OCI-LY1 (cell line): ENCODE results near the gene NUP210L.

Experiments used
- H2AFZ ChIP-seq: fragments of 200-600 bp; sonication (generic), shearing (Covaris generic); 2 replicates; pipeline ENCODE4 v1.6.0; 2014; ENCODE audit warnings: antibody characterized with exemption, mild to moderate bottlenecking, low read length
- H3F3A ChIP-seq: fragments of 200-600 bp; sonication (generic), shearing (Covaris generic); 2 replicates; pipeline ENCODE4 v1.6.0; 2014; ENCODE audit warnings: mild to moderate bottlenecking, antibody characterized with exemption, low read length, moderate library complexity; ENCODE audit not compliant: insufficient read depth
- H3K27ac ChIP-seq: fragments of 200-600 bp; sonication (generic); 2 replicates; pipeline ENCODE4 v1.5.1; 2014; ENCODE audit warnings: low read length, mixed run types, mild to moderate bottlenecking, low read depth; ENCODE audit not compliant: poor library complexity, severe bottlenecking
- H3K27me3 ChIP-seq: fragments of 200-600 bp; sonication (generic); 2 replicates; pipeline ENCODE4 v1.6.0; 2014; ENCODE audit warnings: antibody characterized with exemption, mild to moderate bottlenecking, low read length, moderate library complexity; ENCODE audit not compliant: insufficient read depth
- H3K36me3 ChIP-seq: fragments of 200-600 bp; sonication (generic); 2 replicates; pipeline ENCODE4 v1.6.1; 2014; ENCODE audit warnings: mild to moderate bottlenecking, antibody characterized with exemption, low read length, moderate library complexity, mixed read lengths; ENCODE audit not compliant: insufficient read depth
- H3K4me1 ChIP-seq: fragments of 200-600 bp; sonication (generic); 2 replicates; pipeline ENCODE4 v1.5.1; 2014; ENCODE audit warnings: mild to moderate bottlenecking, low read length, moderate library complexity; ENCODE audit not compliant: insufficient read depth, severe bottlenecking
- H3K4me2 ChIP-seq: fragments of 200-600 bp; sonication (generic), shearing (Covaris generic); 2 replicates; pipeline ENCODE4 v1.6.1; 2014; ENCODE audit warnings: low read length
- H3K4me3 ChIP-seq: fragments of 200-600 bp; sonication (generic); 2 replicates; pipeline ENCODE4 v1.5.1; 2014; ENCODE audit warnings: low read length, low read depth, mild to moderate bottlenecking, mixed read lengths; ENCODE audit not compliant: poor library complexity, severe bottlenecking
- H3K79me2 ChIP-seq: fragments of 200-600 bp; shearing (Covaris generic); 2 replicates; pipeline ENCODE4 v1.6.1; 2016; ENCODE audit warnings: mixed run types, low read length, mixed read lengths; ENCODE audit not compliant: insufficient read depth
- H3K9ac ChIP-seq: fragments of 200-600 bp; sonication (generic), shearing (Covaris generic); 2 replicates; pipeline ENCODE4 v1.6.1; 2014; ENCODE audit warnings: mild to moderate bottlenecking, low read length, mixed read lengths
- H3K9me2 ChIP-seq: fragments of 200-600 bp; sonication (generic), shearing (Covaris generic); 2 replicates; pipeline ENCODE4 v1.6.1; 2014; ENCODE audit warnings: low read depth, mild to moderate bottlenecking, low read length, mixed read lengths
- H3K9me3 ChIP-seq: fragments of 200-600 bp; shearing (Covaris generic); 2 replicates; pipeline ENCODE4 v1.6.1; 2014; ENCODE audit warnings: low read length, mixed read lengths
- H4K20me1 ChIP-seq: fragments of 200-600 bp; sonication (generic), shearing (Covaris generic); 2 replicates; pipeline ENCODE4 v1.6.0; 2016; ENCODE audit warnings: mild to moderate bottlenecking, low read length; ENCODE audit not compliant: insufficient read depth
- CTCF ChIP-seq: fragments of 200-600 bp; sonication (generic), shearing (Covaris generic); IDR thresholded peaks from 2 replicates; pipeline ENCODE4 v1.5.1; 2017; ENCODE audit warnings: mild to moderate bottlenecking, antibody characterized with exemption, low read length, moderate library complexity, mixed read lengths
- EZH2 ChIP-seq: fragments of 200-600 bp; sonication (generic), shearing (Covaris generic); IDR thresholded peaks from 2 replicates; pipeline ENCODE4 v1.8.0; 2017; ENCODE audit warnings: borderline replicate concordance, mixed run types, mild to moderate bottlenecking, antibody characterized with exemption, low read length, moderate library complexity, mixed read lengths

The NUP210L gene

GRCh38 chr1:153968972-153969371, 185.9 kb downstream of the NUP210L start:
- Histone ChIP-seq H3K4me2 (peak overlapping the region; percentile 77), H4K20me1 (no peaks in the 10 kb centered on the region), H3K36me3 (peaks cover 17% of the 10 kb centered on the region), H3K4me1 (peaks cover 46% of the 10 kb centered on the region), H3K4me3 (peak overlapping the region; percentile 91), H3K79me2 (peaks cover 4% of the 10 kb centered on the region; the same call in 1 of the 2 replicates), H3K9ac (peak overlapping the region; percentile 94), H2AFZ (no peak overlapping the region), H3K9me3 (no peaks in the 10 kb centered on the region), H3F3A (peaks cover 4% of the 10 kb centered on the region; the same call in 1 of the 2 replicates), H3K9me2 (no peaks in the 10 kb centered on the region), H3K27me3 (no peaks in the 10 kb centered on the region), H3K27ac (peak overlapping the region; percentile 96)
- TF ChIP-seq EZH2 (no peak), CTCF (no peak)

GRCh38 chr1:153968408-153968807, 186.5 kb downstream of the NUP210L start:
- Histone ChIP-seq H3K4me1 (peaks cover 48% of the 10 kb centered on the region), H3F3A (peaks cover 4% of the 10 kb centered on the region; the same call in 1 of the 2 replicates), H3K36me3 (peaks cover 11% of the 10 kb centered on the region; the same call in 1 of the 2 replicates), H3K9me2 (no peaks in the 10 kb centered on the region), H3K27me3 (no peaks in the 10 kb centered on the region), H2AFZ (no peak overlapping the region), H3K27ac (peak overlapping the region; percentile 96), H3K4me3 (peak overlapping the region; percentile 91), H3K9me3 (no peaks in the 10 kb centered on the region), H4K20me1 (no peaks in the 10 kb centered on the region), H3K79me2 (peaks cover 4% of the 10 kb centered on the region; the same call in 1 of the 2 replicates), H3K9ac (peak overlapping the region; percentile 94), H3K4me2 (peak overlapping the region; percentile 77)
- TF ChIP-seq CTCF (no peak), EZH2 (no peak)

GRCh38 chr1:153968000-153968363, 186.9 kb downstream of the NUP210L start:
- peaks cover 4% of the 10 kb centered on the region; the same call in 1 of the 2 replicates for H3F3A ChIP-seq
- no peaks in the 10 kb centered on the region for H3K27me3 ChIP-seq
- peaks cover 49% of the 10 kb centered on the region for H3K4me1 ChIP-seq
- H3K79me2 ChIP-seq, result peaks cover 4% of the 10 kb centered on the region; the same call in 1 of the 2 replicates
- peak overlapping the region; percentile 96 for H3K27ac ChIP-seq
- H3K9ac ChIP-seq, result peak overlapping the region; percentile 94
- no peaks in the 10 kb centered on the region for H3K9me3 ChIP-seq
- H2AFZ ChIP-seq, result no peak overlapping the region
- TF ChIP-seq EZH2 (no peak), CTCF (no peak)
- H3K4me2 ChIP-seq, result peak overlapping the region; percentile 77
- H3K36me3 ChIP-seq, result peaks cover 7% of the 10 kb centered on the region; the same call in 1 of the 2 replicates
- H3K4me3 ChIP-seq, result peak overlapping the region; percentile 91
- H3K9me2 ChIP-seq, result no peaks in the 10 kb centered on the region
- H4K20me1 ChIP-seq, result no peaks in the 10 kb centered on the region
